MM.1S (cell line): Measurements from ENCODE around the gene ZNRF3.
"Not testable (repeated sequence)": the region's sequence is repeated elsewhere in the genome, so short reads cannot be mapped to it uniquely, and the experiment has no call there.

Source experiments
- DNase-seq: peaks from one replicate; pipeline ENCODE4 v3.0.0-alpha.2; 2015
- H2AFZ ChIP-seq: fragments of 300-600 bp; sonication (generic); 2 replicates; pipeline ENCODE4 v1.6.0; 2016; ENCODE audit warnings: antibody characterized with exemption, low read length
- H3F3A ChIP-seq: fragments of 300-600 bp; sonication (generic); 2 replicates; pipeline ENCODE4 v1.6.1; 2016; ENCODE audit warnings: mild to moderate bottlenecking, antibody characterized with exemption, low read length, moderate library complexity, mixed read lengths; ENCODE audit not compliant: insufficient read depth
- H3K27ac ChIP-seq: fragments of 300-600 bp; sonication (generic); 2 replicates; pipeline ENCODE4 v1.5.1; 2016; ENCODE audit warnings: mild to moderate bottlenecking, low read length
- H3K27me3 ChIP-seq: fragments of 300-600 bp; sonication (generic); replicated peaks from 2 replicates; pipeline ENCODE4 v1.6.0; 2016; ENCODE audit warnings: low read length; ENCODE audit not compliant: insufficient read depth
- H3K36me3 ChIP-seq: fragments of 300-600 bp; sonication (generic); replicated peaks from 2 replicates; pipeline ENCODE4 v1.6.1; 2016; ENCODE audit warnings: mild to moderate bottlenecking, low read length, mixed read lengths; ENCODE audit not compliant: insufficient read depth
- H3K4me1 ChIP-seq: fragments of 300-600 bp; sonication (generic); 2 replicates; pipeline ENCODE4 v1.6.1; 2016; ENCODE audit warnings: low read length, mixed read lengths
- H3K4me2 ChIP-seq: fragments of 300-600 bp; sonication (generic); 2 replicates; pipeline ENCODE4 v1.6.0; 2016; ENCODE audit warnings: low read depth, low read length
- H3K4me3 ChIP-seq: fragments of 300-600 bp; sonication (generic); 2 replicates; pipeline ENCODE4 v1.5.1; 2016; ENCODE audit warnings: low read length, mixed read lengths
- H3K79me2 ChIP-seq: fragments of 300-600 bp; sonication (generic); 2 replicates; pipeline ENCODE4 v1.6.1; 2016; ENCODE audit warnings: mixed run types, low read length, mixed read lengths
- H3K9ac ChIP-seq: fragments of 300-600 bp; sonication (generic); 2 replicates; pipeline ENCODE4 v1.6.1; 2016; ENCODE audit warnings: low read length, mixed read lengths
- H3K9me2 ChIP-seq: fragments of 300-600 bp; sonication (generic); replicated peaks from 2 replicates; pipeline ENCODE4 v1.6.1; 2016; ENCODE audit warnings: mild to moderate bottlenecking, low read length, mixed read lengths; ENCODE audit not compliant: insufficient read depth
- H3K9me3 ChIP-seq: fragments of 300-600 bp; sonication (generic); replicated peaks from 2 replicates; pipeline ENCODE4 v1.6.1; 2016; ENCODE audit warnings: mild to moderate bottlenecking, low read length, mixed read lengths; ENCODE audit not compliant: insufficient read depth
- H4K20me1 ChIP-seq: fragments of 300-600 bp; sonication (generic); 2 replicates; pipeline ENCODE4 v1.6.1; 2016; ENCODE audit warnings: mild to moderate bottlenecking, low read length, moderate library complexity, mixed read lengths; ENCODE audit not compliant: insufficient read depth
- CTCF ChIP-seq: fragments of 300-600 bp; sonication (generic); IDR thresholded peaks from 2 replicates; pipeline ENCODE4 v1.5.1; 2016; ENCODE audit warnings: antibody characterized with exemption, low read length, mixed read lengths
- EZH2 ChIP-seq: fragments of 300-600 bp; sonication (generic); optimal IDR thresholded peaks from 2 replicates; pipeline ENCODE3; 2017; ENCODE audit warnings: low read depth, mild to moderate bottlenecking, antibody characterized with exemption, low read length, mixed read lengths
- EZH2phosphoT487 ChIP-seq: fragments of 300-600 bp; sonication (generic); IDR thresholded peaks from 2 replicates; pipeline ENCODE4 v1.6.1; 2018; ENCODE audit warnings: antibody characterized with exemption, low read length

Gene ZNRF3

GRCh38 chr22:28838971-28839370, 44.4 kb upstream of the ZNRF3 start:
- Histone ChIP-seq H3K4me2 (no peak overlapping the region), H3K4me1 (no peaks in the 10 kb centered on the region), H3K27me3 (no peaks in the 10 kb centered on the region), H3K36me3 (no peaks in the 10 kb centered on the region), H3K79me2 (no peaks in the 10 kb centered on the region), H3K4me3 (no peak overlapping the region), H3K9me3 (no peaks in the 10 kb centered on the region), H3F3A (no peaks in the 10 kb centered on the region), H2AFZ (no peak overlapping the region), H4K20me1 (no peaks in the 10 kb centered on the region), H3K9me2 (no peaks in the 10 kb centered on the region), H3K27ac (no peak overlapping the region), H3K9ac (no peak overlapping the region)
- DNase-seq: no peak
- no peak for TF ChIP-seq EZH2phosphoT487
- no peak for TF ChIP-seq CTCF

- no peaks in the 10 kb centered on the region for H3K4me1 ChIP-seq
Measured at GRCh38 chr22:28841111-28841510, 42.3 kb upstream of the ZNRF3 start.

GRCh38 chr22:28843633-28844032, 39.7 kb upstream of the ZNRF3 start:
- Histone ChIP-seq H3K27ac (no peak overlapping the region), H3K9me3 (no peaks in the 10 kb centered on the region), H3K4me1 (no peaks in the 10 kb centered on the region), H2AFZ (no peak overlapping the region), H3K9me2 (no peaks in the 10 kb centered on the region), H3K4me3 (no peak overlapping the region), H3K36me3 (no peaks in the 10 kb centered on the region), H3K4me2 (no peak overlapping the region), H3K27me3 (no peaks in the 10 kb centered on the region), H4K20me1 (no peaks in the 10 kb centered on the region), H3K79me2 (no peaks in the 10 kb centered on the region), H3F3A (no peaks in the 10 kb centered on the region), H3K9ac (no peak overlapping the region)
- DNase-seq: no peak
- TF ChIP-seq CTCF (no peak), EZH2 (no peak), EZH2phosphoT487 (no peak)

More at GRCh38 chr22:28841111-28841510, 42.3 kb upstream of the ZNRF3 start:
- Histone ChIP-seq H3K9ac (no peak overlapping the region), H3K27ac (no peak overlapping the region), H3K9me3 (no peaks in the 10 kb centered on the region), H3K79me2 (no peaks in the 10 kb centered on the region), H3K4me3 (no peak overlapping the region), H3F3A (no peaks in the 10 kb centered on the region), H3K27me3 (no peaks in the 10 kb centered on the region), H3K4me2 (no peak overlapping the region), H4K20me1 (no peaks in the 10 kb centered on the region), H2AFZ (no peak overlapping the region), H3K9me2 (no peaks in the 10 kb centered on the region), H3K36me3 (no peaks in the 10 kb centered on the region)
- no peak for DNase-seq
- TF ChIP-seq CTCF: no peak

- H3K9ac ChIP-seq, H3K4me1 ChIP-seq, H3K9me3 ChIP-seq, H3K27me3 ChIP-seq, H3F3A ChIP-seq, H3K36me3 ChIP-seq, H3K4me2 ChIP-seq, H3K9me2 ChIP-seq, H2AFZ ChIP-seq, H3K4me3 ChIP-seq, H3K79me2 ChIP-seq, DNase-seq, H3K27ac ChIP-seq, H4K20me1 ChIP-seq: not testable (repeated sequence)
Measured at GRCh38 chr22:28844277-28844676, 39.1 kb upstream of the ZNRF3 start.
